Breast epithelium (tissue), 4 donors: ENCODE results near the gene ARMC8. TPM values are rescaled to one million over a fixed set of nuclear protein-coding genes. Genes with fewer than 3 reads are reported as not detected.
"Not testable (repeated sequence)": the region's sequence is repeated elsewhere in the genome, so short reads cannot be mapped to it uniquely, and the experiment has no call there.

Experiments used
- DNase-seq, 2 donors: peaks; one replicate each; pipeline ENCODE4 v3.0.0-alpha.2; 2019; ENCODE audit warnings: low spot score in 2 of 2
- H3K27ac ChIP-seq, 2 donors: fragments of 200-600 bp; sonication (generic) in 1 of 2; one replicate each; pipeline ENCODE4 v1.5.1; 2016 to 2019; ENCODE audit warnings: mild to moderate bottlenecking in 1 of 2
- H3K27me3 ChIP-seq, 2 donors: fragments of 200-600 bp; sonication (generic) in 1 of 2; one replicate each; pipeline versions ENCODE4 v1.5.1 to v1.6.0; 2017 to 2019; ENCODE audit warnings: control low read depth in 1 of 2, mild to moderate bottlenecking in 1 of 2
- H3K36me3 ChIP-seq: fragments of 200-600 bp; one replicate; pipeline ENCODE4 v1.5.1; 2019
- H3K4me1 ChIP-seq, 2 donors: fragments of 200-600 bp; sonication (generic); one replicate each; pipeline ENCODE4 v1.5.1; 2016 to 2019; ENCODE audit warnings: control low read depth in 1 of 2
- H3K4me3 ChIP-seq, 3 donors: fragments of 200-600 bp; sonication (generic); 1 replicate in 2 of 3; 2 replicates in 1 of 3; pipeline ENCODE4 v1.5.1; 2016 to 2019; ENCODE audit warnings: mild to moderate bottlenecking in 3 of 3, moderate library complexity in 2 of 3
- H3K9me3 ChIP-seq, 2 donors: fragments of 200-600 bp; sonication (generic) in 1 of 2; one replicate each; pipeline ENCODE4 v1.5.1; 2016 to 2019; ENCODE audit warnings: control low read depth in 1 of 2
- POLR2A ChIP-seq: fragments of 450-650 bp; IDR thresholded peaks from one replicate; pipeline ENCODE4 v1.6.1; 2016; ENCODE audit warnings: antibody characterized with exemption, mild to moderate bottlenecking, moderate library complexity
- POLR2AphosphoS5 ChIP-seq, 3 donors: sonication (generic); formaldehyde crosslinking; IDR thresholded peaks; one replicate each; pipeline ENCODE4 v1.6.1; 2017; ENCODE audit warnings: antibody characterized with exemption in 3 of 3
- intact Hi-C: fragments of 100-400 bp; cut with DNase I; formaldehyde crosslinking; loops from one replicate; pipeline ENCODE4 v1.15.1; 2023; ENCODE audit warnings: low total_unique reads
- total RNA-seq, 3 donors: library from RNA; depleted of rRNA; stranded (reverse); fragments of >200 nt; gene quantifications; one replicate each; pipeline ENCODE4 v1.1.0, GENCODE V29; 2016
- TF ChIP-seq, protein P1 (sequence below), 3 donors: fragments of 450-650 bp; IDR thresholded peaks; one replicate each; pipeline ENCODE4 v1.5.1; 2016 to 2017; ENCODE audit warnings: antibody characterized with exemption in 3 of 3, mild to moderate bottlenecking in 3 of 3, moderate library complexity in 3 of 3

Gene ARMC8, protein sequence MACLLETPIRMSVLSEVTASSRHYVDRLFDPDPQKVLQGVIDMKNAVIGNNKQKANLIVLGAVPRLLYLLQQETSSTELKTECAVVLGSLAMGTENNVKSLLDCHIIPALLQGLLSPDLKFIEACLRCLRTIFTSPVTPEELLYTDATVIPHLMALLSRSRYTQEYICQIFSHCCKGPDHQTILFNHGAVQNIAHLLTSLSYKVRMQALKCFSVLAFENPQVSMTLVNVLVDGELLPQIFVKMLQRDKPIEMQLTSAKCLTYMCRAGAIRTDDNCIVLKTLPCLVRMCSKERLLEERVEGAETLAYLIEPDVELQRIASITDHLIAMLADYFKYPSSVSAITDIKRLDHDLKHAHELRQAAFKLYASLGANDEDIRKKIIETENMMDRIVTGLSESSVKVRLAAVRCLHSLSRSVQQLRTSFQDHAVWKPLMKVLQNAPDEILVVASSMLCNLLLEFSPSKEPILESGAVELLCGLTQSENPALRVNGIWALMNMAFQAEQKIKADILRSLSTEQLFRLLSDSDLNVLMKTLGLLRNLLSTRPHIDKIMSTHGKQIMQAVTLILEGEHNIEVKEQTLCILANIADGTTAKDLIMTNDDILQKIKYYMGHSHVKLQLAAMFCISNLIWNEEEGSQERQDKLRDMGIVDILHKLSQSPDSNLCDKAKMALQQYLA
- total RNA-seq: 10 to 100 TPM; 74.4 to 93.3 (median 82.0) TPM

DNA sequence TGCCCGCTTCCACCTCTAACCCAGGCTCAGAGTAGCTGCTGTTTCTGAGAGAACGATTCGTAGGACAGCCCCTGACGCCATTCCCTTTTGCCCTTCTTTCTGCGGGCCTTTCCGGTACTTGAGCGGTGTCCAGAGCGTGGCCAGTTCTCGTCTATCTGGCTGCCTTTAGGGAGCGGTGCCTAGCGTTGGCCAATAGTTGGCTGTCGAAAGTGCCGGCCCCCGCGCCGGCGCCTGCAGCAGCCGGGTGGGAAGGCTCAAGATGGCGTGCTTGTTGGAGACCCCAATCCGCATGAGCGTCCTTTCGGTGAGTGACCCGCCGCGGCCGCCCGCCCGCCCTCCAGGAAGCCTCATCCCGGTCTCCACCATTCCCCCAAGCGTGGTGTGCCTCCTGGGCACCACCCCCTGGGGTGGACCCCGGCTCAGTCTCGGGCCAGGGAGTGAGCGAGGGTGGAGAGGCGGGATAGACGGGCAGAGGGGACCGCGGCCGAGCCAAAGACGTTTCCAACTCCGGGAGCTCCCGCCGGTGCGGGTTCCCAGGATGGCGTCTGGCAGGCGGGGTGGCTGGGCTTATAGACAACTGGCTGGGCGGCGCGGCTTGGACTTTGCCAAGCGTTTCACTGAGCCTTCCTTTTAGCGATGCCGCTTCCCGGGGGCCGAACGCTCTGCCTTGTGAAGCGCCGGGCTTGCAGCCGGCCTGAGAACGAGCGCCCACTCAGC lies at the start of gene ARMC8:
Gene ARMC8 (plus strand): TSS at position 6 of the 717 bp plus-strand sequence. CDS start 254 bp downstream, at position 260.
- Histone ChIP-seq H3K27me3 (no peaks in the 10 kb centered on the region), H3K4me3 (peak within 1 kb of the TSS; percentile 79 to 99 (median 99)), H3K27ac (peak within 1 kb of the TSS; percentile 95 to 97), H3K4me1 (no peaks in the 10 kb centered on the region), H3K9me3 (no peaks in the 10 kb centered on the region), H3K36me3 (no peaks in the 10 kb centered on the region)
- intact Hi-C loops: loop anchor here (2.0 kb wide), 1 partner anchor 65 kb away; no protein-coding TSS in a partner anchor
- TF ChIP-seq POLR2AphosphoS5 (IDR thresholded peaks at IDR 0.05) (peak; percentile 61 to 72 (median 62)), POLR2A (no peak)
- TF ChIP-seq, protein P1, sequence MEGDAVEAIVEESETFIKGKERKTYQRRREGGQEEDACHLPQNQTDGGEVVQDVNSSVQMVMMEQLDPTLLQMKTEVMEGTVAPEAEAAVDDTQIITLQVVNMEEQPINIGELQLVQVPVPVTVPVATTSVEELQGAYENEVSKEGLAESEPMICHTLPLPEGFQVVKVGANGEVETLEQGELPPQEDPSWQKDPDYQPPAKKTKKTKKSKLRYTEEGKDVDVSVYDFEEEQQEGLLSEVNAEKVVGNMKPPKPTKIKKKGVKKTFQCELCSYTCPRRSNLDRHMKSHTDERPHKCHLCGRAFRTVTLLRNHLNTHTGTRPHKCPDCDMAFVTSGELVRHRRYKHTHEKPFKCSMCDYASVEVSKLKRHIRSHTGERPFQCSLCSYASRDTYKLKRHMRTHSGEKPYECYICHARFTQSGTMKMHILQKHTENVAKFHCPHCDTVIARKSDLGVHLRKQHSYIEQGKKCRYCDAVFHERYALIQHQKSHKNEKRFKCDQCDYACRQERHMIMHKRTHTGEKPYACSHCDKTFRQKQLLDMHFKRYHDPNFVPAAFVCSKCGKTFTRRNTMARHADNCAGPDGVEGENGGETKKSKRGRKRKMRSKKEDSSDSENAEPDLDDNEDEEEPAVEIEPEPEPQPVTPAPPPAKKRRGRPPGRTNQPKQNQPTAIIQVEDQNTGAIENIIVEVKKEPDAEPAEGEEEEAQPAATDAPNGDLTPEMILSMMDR (IDR thresholded peaks at IDR 0.05): no peak
- DNase-seq: peak; percentile 25 to 57

DNA sequence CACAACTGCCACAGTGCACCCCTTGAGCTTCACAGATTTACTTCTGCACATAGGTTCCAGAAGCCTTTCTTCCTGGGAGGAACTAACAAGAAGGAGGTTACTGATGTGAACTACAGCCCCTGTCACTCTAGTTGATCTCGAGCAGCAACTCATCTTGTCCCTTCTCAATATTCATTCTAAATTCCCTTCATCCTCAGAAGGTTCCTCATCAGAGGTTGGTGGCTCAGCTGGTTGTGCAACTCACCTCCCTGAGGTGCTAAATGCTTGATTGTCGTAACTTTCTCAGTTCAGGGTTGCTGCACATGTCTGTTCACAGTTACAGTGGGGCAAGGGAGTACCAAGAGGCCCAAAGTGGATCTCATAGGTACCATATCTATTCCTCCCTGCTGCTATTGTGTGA lies 49.2 kb upstream of the ARMC8 start:
- H3K27me3 ChIP-seq: no peaks in the 10 kb centered on the region
- H3K4me1 ChIP-seq: no peaks in the 10 kb centered on the region
- TF ChIP-seq, protein P1 (IDR thresholded peaks at IDR 0.05): no peak
- TF ChIP-seq POLR2AphosphoS5 (IDR thresholded peaks at IDR 0.05): no peak
- TF ChIP-seq POLR2A: no peak
- H3K36me3 ChIP-seq: no peaks in the 10 kb centered on the region
- H3K9me3 ChIP-seq: no peaks in the 10 kb centered on the region
- intact Hi-C loops: no loop called here
- no peak for DNase-seq
- H3K27ac ChIP-seq: no peak overlapping the region
- no peak overlapping the region for H3K4me3 ChIP-seq

DNA sequence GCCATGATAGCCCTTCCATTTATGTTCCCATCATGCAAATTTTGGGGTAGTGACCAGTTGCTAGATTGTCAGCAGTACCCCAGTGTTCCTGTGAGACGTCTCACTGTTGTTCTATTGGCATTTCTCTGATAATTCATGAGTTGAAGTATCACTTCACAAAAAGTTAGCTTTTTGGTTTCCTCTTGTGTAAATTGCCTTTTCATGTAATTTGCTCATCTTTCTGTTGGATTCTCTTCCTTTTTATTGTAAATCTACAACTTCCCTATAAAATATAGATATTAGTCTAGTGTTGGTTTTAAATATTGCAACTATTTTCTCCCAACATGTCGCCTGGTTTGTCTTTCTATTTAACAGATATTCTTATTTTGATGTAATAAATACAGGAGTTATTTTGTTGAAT lies 47.4 kb upstream of the ARMC8 start:
- TF ChIP-seq, protein P1 (IDR thresholded peaks at IDR 0.05): no peak
- no peak for TF ChIP-seq POLR2A
- no peak for TF ChIP-seq POLR2AphosphoS5 (IDR thresholded peaks at IDR 0.05)
- Histone ChIP-seq H3K27ac (no peak overlapping the region), H3K36me3 (no peaks in the 10 kb centered on the region), H3K4me1 (no peaks in the 10 kb centered on the region), H3K9me3 (no peaks in the 10 kb centered on the region), H3K27me3 (no peaks in the 10 kb centered on the region), H3K4me3 (no peak overlapping the region)
- intact Hi-C loops: no loop called here
- no peak for DNase-seq

DNA sequence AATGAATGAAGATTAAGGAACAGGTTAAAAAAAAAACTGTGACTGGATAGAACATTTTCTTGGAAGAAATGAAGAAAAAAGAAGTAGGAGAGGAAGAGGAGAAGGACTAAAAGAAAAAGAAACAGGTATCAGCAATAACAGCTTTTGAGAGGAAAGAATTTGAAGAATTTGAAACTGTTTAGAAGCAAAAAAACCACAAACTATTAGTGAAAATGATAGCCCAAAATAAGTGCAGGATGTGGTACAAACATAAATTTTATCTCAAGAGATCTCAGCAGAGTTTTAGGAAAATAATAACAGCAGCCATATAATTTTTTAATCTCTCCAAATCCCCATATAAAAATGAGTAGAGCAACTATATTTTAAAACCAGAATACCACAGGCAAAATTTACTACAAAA lies 46.2 kb upstream of the ARMC8 start:
- no peak overlapping the region for H3K4me3 ChIP-seq
- TF ChIP-seq POLR2AphosphoS5 (IDR thresholded peaks at IDR 0.05): no peak
- TF ChIP-seq, protein P1 (IDR thresholded peaks at IDR 0.05): no peak
- no peak for TF ChIP-seq POLR2A
- no peaks in the 10 kb centered on the region for H3K4me1 ChIP-seq
- intact Hi-C loops: no loop called here
- no peaks in the 10 kb centered on the region for H3K36me3 ChIP-seq
- H3K9me3 ChIP-seq: no peaks in the 10 kb centered on the region
- H3K27me3 ChIP-seq: no peaks in the 10 kb centered on the region
- no peak overlapping the region for H3K27ac ChIP-seq
- no peak for DNase-seq

DNA sequence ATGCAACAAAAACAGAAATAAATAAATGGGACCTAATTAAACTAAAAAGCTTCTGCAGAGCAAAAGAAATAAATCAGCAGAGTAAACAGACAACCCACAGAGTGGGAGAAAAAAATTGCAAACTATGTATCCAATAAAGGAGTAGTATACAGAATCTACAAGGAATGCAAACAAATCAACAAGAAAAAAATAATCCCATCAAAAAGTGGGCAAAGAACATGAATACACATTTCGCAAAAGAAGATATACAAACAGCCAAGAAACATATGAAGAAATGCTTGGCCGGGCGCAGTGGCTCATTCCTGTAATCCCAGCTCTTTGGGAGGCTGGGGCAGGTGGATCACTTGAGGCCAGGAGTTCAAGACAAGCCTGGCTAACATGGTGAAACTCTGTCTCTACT lies 44.9 kb upstream of the ARMC8 start:
- H3K36me3 ChIP-seq, H3K4me3 ChIP-seq, intact Hi-C loops, H3K4me1 ChIP-seq, DNase-seq, H3K27ac ChIP-seq, H3K27me3 ChIP-seq, H3K9me3 ChIP-seq: not testable (repeated sequence)
